K562 (cell line): Measurements from ENCODE around the gene SPATA12. TPM values are rescaled to one million over a fixed set of nuclear protein-coding genes. Genes with fewer than 3 reads are reported as not detected.
A peak's percentile ranks its signal among the peaks of the same experiment; 100 is the strongest.

Experiments used
- ADNP ChIP-seq: fragments of 200-800 bp; sonication (Bioruptor generic); IDR thresholded peaks from 2 replicates; pipeline ENCODE4 v1.6.1; 2016; ENCODE audit warnings: missing genetic modification characterization, missing compliant biosample characterization
- KDM1A ChIP-seq, 2 experiments: fragments of 450-650 bp; IDR thresholded peaks; 2 replicates each; pipeline ENCODE4 v1.6.1; 2016; ENCODE audit warnings: mild to moderate bottlenecking in 2 of 2
- NFIC ChIP-seq: fragments of 450-650 bp; IDR thresholded peaks from 2 replicates; pipeline ENCODE4 v1.6.1; 2017; ENCODE audit warnings: mild to moderate bottlenecking, inconsistent platforms
- RBM25 ChIP-seq: fragments of 200-400 bp; formaldehyde crosslinking; IDR thresholded peaks from 2 replicates; pipeline ENCODE4 v1.6.1; 2018; ENCODE audit warnings: low read length, low read depth, moderate library complexity; ENCODE audit not compliant: severe bottlenecking
- RHOXF2B ChIP-seq: fragments of 250-450 bp; sonication (Bioruptor Pico); conservative IDR thresholded peaks from 2 replicates; pipeline ENCODE4 v1.5.1; 2021
- TCF3 ChIP-seq: sonication (generic); formaldehyde crosslinking; IDR thresholded peaks from 2 replicates; pipeline ENCODE4 v1.4.0; 2020; ENCODE audit warnings: mild to moderate bottlenecking, missing genetic modification reagents
- ZBTB7A ChIP-seq: IDR thresholded peaks from 2 replicates; pipeline ENCODE4 v1.6.1; 2011; ENCODE audit warnings: low read depth, mild to moderate bottlenecking, low read length, moderate library complexity, borderline replicate concordance; ENCODE audit not compliant: control insufficient read depth
- ZNF24 ChIP-seq: fragments of 450-650 bp; IDR thresholded peaks from 2 replicates; pipeline ENCODE4 v1.6.1; 2016
- ZNF445 ChIP-seq: fragments of 250-450 bp; sonication (Bioruptor Pico); IDR thresholded peaks from 2 replicates; pipeline ENCODE4 v1.4.0; 2020; ENCODE audit warnings: low read depth, mild to moderate bottlenecking, moderate library complexity
- polyA plus RNA-seq, 8 experiments: library from polyadenylated mRNA; depleted of rRNA in 4 of 8; stranded (reverse) in 5 of 8; unstranded in 3 of 8; fragments of >200 nt; fragmentation: Nextera tagmentation in 2 of 8; fragmentation: Illumina TruSeq in 1 of 8; extraction: Ambion mirVana in 2 of 8; extraction: Trizol in 1 of 8; gene quantifications; 2 replicates each; pipeline versions ENCODE4 v1.2.1 to v1.2.3, GENCODE V29; 2011 to 2014; ENCODE audit warnings: inconsistent platforms in 1 of 8, missing spikeins in 1 of 8
- total RNA-seq, 7 experiments: library from RNA; depleted of rRNA in 6 of 7; stranded (reverse); fragments of >200 nt in 6 of 7; fragmentation: Illumina TruSeq in 2 of 7; extraction: Trizol in 2 of 7; gene quantifications; 2 replicates each; pipeline versions ENCODE4 v1.2.1 to v1.2.3, GENCODE V29; 2011 to 2021; ENCODE audit warnings: low replicate concordance in 1 of 7
- TF ChIP-seq, protein P1 (sequence below): fragments of 450-650 bp; IDR thresholded peaks from 2 replicates; pipeline ENCODE4 v1.7.1; 2018; ENCODE audit warnings: mild to moderate bottlenecking, low read depth; ENCODE audit not compliant: partially characterized antibody
- TF ChIP-seq, protein P2 (sequence below): fragments of 250-450 bp; sonication (Bioruptor Pico); IDR thresholded peaks from 2 replicates; pipeline ENCODE4 v1.8.0; 2022; ENCODE audit warnings: inconsistent platforms
- TF ChIP-seq, protein P3 (sequence below): IDR thresholded peaks from 3 replicates; pipeline ENCODE4 v1.6.1; 2011; ENCODE audit warnings: borderline replicate concordance, mild to moderate bottlenecking; ENCODE audit not compliant: insufficient read length, insufficient read depth
- TF ChIP-seq, protein P4 (sequence below): fragments of 250-450 bp; sonication (Bioruptor Pico); IDR thresholded peaks from 2 replicates; pipeline ENCODE4 v1.4.0; 2020; ENCODE audit warnings: mild to moderate bottlenecking
- TF ChIP-seq, protein P5 (sequence below): fragments of 450-650 bp; conservative IDR thresholded peaks from 2 replicates; pipeline ENCODE4 v1.6.1; 2016; ENCODE audit warnings: missing genetic modification characterization, low read depth, mild to moderate bottlenecking, missing compliant biosample characterization, moderate library complexity
- TF ChIP-seq, protein P6 (sequence below), 2 experiments: IDR thresholded peaks in 1 of 2; conservative IDR thresholded peaks in 1 of 2; 2 replicates each; pipeline ENCODE4 v1.6.1; 2016; ENCODE audit warnings: low read depth in 2 of 2, mild to moderate bottlenecking in 1 of 2, missing compliant biosample characterization in 1 of 2, missing genetic modification characterization in 1 of 2, moderate library complexity in 1 of 2

Gene SPATA12
- total and polyA plus RNA-seq, 9 of the 15 experiments (the other 6 are each of a cell fraction or from before 2014, with no cell fraction given) = not detected

DNA sequence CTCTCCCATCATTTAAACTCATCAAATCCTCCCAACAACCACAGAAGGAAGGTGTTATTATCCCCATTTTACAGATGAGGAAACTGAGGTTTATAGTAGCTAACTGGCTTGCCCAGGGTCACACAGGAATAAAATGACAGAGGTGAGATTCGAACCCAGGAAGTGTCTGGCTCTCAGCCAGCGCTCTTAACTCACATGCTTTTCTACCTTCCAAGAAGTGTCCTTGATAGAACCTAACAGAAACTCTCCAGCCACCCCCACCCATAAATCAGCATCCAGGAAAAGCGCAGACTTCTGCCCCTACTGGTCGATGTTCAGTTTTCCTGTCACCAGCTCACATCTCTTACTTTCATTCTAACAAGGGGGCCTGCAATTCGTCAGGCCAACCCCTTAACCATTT lies 51.7 kb downstream of the SPATA12 start (continued):
- TF ChIP-seq TCF3 (CRISPR knock-in tag) (no peak), RHOXF2B (no peak), NFIC (peak; percentile 16; the same call in 1 of the 2 replicates), ADNP (peak; percentile 76; the same call in 1 of the 2 replicates), ZNF24 (no peak), RBM25 (peak; percentile 95), ZNF445 (CRISPR knock-in tag) (no peak), ZBTB7A (no peak), KDM1A (IDR thresholded peaks at IDR 0.05) (peak; percentile 32 to 64)
- TF ChIP-seq, protein P1, sequence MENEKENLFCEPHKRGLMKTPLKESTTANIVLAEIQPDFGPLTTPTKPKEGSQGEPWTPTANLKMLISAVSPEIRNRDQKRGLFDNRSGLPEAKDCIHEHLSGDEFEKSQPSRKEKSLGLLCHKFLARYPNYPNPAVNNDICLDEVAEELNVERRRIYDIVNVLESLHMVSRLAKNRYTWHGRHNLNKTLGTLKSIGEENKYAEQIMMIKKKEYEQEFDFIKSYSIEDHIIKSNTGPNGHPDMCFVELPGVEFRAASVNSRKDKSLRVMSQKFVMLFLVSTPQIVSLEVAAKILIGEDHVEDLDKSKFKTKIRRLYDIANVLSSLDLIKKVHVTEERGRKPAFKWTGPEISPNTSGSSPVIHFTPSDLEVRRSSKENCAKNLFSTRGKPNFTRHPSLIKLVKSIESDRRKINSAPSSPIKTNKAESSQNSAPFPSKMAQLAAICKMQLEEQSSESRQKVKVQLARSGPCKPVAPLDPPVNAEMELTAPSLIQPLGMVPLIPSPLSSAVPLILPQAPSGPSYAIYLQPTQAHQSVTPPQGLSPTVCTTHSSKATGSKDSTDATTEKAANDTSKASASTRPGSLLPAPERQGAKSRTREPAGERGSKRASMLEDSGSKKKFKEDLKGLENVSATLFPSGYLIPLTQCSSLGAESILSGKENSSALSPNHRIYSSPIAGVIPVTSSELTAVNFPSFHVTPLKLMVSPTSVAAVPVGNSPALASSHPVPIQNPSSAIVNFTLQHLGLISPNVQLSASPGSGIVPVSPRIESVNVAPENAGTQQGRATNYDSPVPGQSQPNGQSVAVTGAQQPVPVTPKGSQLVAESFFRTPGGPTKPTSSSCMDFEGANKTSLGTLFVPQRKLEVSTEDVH = no peak
- TF ChIP-seq, protein P2, sequence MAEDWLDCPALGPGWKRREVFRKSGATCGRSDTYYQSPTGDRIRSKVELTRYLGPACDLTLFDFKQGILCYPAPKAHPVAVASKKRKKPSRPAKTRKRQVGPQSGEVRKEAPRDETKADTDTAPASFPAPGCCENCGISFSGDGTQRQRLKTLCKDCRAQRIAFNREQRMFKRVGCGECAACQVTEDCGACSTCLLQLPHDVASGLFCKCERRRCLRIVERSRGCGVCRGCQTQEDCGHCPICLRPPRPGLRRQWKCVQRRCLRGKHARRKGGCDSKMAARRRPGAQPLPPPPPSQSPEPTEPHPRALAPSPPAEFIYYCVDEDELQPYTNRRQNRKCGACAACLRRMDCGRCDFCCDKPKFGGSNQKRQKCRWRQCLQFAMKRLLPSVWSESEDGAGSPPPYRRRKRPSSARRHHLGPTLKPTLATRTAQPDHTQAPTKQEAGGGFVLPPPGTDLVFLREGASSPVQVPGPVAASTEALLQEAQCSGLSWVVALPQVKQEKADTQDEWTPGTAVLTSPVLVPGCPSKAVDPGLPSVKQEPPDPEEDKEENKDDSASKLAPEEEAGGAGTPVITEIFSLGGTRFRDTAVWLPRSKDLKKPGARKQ (CRISPR knock-in tag) = no peak
- TF ChIP-seq, protein P3, sequence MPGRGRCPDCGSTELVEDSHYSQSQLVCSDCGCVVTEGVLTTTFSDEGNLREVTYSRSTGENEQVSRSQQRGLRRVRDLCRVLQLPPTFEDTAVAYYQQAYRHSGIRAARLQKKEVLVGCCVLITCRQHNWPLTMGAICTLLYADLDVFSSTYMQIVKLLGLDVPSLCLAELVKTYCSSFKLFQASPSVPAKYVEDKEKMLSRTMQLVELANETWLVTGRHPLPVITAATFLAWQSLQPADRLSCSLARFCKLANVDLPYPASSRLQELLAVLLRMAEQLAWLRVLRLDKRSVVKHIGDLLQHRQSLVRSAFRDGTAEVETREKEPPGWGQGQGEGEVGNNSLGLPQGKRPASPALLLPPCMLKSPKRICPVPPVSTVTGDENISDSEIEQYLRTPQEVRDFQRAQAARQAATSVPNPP = no peak
- TF ChIP-seq, protein P4, sequence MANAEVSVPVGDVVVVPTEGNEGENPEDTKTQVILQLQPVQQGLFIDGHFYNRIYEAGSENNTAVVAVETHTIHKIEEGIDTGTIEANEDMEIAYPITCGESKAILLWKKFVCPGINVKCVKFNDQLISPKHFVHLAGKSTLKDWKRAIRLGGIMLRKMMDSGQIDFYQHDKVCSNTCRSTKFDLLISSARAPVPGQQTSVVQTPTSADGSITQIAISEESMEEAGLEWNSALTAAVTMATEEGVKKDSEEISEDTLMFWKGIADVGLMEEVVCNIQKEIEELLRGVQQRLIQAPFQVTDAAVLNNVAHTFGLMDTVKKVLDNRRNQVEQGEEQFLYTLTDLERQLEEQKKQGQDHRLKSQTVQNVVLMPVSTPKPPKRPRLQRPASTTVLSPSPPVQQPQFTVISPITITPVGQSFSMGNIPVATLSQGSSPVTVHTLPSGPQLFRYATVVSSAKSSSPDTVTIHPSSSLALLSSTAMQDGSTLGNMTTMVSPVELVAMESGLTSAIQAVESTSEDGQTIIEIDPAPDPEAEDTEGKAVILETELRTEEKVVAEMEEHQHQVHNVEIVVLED (CRISPR knock-in tag) = no peak
- TF ChIP-seq, protein P5, sequence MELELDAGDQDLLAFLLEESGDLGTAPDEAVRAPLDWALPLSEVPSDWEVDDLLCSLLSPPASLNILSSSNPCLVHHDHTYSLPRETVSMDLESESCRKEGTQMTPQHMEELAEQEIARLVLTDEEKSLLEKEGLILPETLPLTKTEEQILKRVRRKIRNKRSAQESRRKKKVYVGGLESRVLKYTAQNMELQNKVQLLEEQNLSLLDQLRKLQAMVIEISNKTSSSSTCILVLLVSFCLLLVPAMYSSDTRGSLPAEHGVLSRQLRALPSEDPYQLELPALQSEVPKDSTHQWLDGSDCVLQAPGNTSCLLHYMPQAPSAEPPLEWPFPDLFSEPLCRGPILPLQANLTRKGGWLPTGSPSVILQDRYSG (tag) = no peak
- TF ChIP-seq, protein P6, sequence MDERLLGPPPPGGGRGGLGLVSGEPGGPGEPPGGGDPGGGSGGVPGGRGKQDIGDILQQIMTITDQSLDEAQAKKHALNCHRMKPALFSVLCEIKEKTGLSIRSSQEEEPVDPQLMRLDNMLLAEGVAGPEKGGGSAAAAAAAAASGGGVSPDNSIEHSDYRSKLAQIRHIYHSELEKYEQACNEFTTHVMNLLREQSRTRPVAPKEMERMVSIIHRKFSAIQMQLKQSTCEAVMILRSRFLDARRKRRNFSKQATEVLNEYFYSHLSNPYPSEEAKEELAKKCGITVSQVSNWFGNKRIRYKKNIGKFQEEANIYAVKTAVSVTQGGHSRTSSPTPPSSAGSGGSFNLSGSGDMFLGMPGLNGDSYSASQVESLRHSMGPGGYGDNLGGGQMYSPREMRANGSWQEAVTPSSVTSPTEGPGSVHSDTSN (CRISPR knock-in tag; IDR thresholded peaks at IDR 0.05; ENCODE audit: low read depth) = no peak
- TF ChIP-seq, protein P6 (tag; conservative IDR thresholded peaks at IDR 0.05; ENCODE audit: low read depth) = peak; percentile 75
